NCI-H2171 treated with DMSO at 0.1 percent for 48 hours (cell line): Measurements from ENCODE around the gene EIF3K.

Experiments
- DNase-seq: peaks from one replicate; lab custom pipeline; 2025; lab: John Stamatoyannopoulos, UW

Gene EIF3K

DNA sequence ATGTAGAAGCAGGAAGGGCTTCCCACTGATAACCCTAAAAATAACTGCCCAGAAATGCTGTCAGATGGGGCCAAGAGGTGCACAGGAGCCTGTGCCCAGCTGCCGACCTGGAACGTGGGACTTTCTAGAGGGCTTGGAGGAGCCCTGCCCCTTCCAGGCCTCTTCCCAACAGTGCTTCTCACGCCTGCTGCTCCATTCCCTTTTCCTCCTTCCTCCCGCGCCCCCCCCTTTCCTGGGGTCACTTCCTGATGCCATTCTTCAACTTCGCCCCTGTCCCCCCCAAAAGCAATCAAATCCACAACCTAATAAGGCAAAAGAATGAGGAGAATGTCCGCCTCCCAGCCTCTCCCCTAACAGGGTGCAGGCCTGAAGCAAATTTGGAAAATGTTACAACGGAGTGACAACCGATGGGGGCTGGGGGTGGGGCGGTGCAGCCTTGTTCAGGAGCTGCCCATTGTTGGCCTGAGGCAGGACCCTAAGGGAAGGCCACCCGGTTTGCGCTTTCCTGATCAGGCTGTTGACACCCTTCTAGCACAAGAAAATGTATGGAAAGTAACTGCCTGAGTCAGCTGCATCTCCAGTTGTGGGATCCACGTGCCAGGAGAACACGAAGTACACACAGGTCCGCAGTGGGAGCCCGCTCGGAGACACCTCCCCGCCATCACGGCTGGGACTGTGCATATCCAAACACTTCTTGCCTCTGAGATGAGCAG is 47.1 kb downstream of the EIF3K start:
- no peak for DNase-seq

GRCh38 chr19:38666663-38667511 is 47.9 kb downstream of the EIF3K start:
- no peak for DNase-seq

GRCh38 chr19:38667661-38668171 is 48.7 kb downstream of the EIF3K start:
- no peak for DNase-seq

DNA sequence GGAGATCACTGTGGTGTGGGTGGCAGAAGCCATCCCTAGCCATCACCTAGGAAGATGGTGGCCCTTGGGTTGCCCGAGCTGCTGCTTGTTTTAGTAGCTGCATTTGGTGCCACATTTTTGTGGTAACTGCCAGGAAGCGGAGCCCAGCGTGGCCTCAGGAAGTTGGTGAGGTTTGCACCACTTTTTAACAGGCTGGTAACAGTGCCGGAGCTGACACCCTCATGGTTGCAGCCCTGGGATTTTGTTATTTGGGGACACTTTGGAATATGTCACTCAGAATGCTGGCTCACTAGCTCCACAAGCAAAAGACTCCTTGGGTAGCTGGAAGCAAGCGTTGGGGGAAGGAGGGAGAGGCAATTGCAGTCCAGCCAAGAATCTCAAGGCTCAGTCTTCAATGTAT is 50.6 kb downstream of the EIF3K start:
- DNase-seq: no peak

- DNase-seq: no peak
These were observed 52.0 kb downstream of the EIF3K start for GRCh38 chr19:38670921-38671398.

- DNase-seq: no peak
These were observed 52.7 kb downstream of the EIF3K start for GRCh38 chr19:38671654-38672053.

DNA sequence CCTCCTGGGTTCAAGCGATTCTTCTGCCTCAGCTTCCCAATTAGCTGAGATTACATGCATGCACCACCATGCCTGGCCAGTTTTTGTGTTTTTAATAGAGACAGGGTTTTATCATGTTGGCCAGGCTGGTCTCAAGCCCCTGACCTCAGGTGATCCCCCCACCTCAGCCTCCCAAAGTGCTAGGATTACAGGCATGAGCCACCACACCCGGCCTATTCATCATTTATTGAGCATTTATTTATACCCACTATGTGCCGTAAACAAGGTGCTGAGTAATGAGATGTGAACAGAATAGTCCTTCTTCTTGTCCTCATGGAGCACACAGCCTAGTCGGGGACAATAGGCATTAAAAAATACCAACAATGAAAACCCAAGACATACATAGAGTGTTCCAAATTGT is 54.0 kb downstream of the EIF3K start:
- no peak for DNase-seq

DNA sequence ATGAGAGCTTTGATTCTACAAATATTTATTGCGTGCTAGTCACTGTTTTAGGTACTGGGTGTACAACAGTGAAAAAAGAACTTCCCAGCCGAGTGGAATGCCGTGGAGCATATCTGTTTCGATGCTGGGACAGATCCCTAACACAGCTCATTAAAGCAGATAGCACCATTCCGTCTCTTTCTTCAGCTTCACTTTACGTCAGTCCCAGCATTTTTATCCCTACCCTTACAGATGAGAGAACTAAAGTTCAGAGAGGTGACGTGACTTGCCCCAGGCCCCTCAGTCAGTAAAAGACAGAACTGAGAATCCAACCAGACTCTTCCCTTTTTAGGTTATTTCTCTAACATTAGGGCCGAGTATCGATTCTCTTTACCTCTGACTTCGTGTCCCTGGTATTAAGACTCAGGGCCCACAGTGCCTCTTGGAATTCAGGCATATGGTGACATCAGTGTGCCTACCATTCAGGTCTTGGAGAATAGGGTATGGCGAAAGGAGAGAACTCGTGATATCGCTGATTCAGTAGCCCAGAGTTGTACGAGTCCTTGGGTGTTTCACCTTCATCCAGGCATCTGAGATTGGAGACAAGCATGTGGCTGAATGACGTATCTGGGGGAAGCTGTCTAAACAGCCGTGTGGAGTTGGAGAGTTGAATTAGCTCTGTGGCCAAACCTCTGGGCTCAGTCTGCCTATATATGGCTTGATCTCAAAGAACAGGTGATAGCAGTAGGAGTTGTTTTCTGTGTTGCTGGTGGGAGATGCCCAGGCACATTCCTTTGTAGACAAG is 55.6 kb downstream of the EIF3K start:
- no peak for DNase-seq

GRCh38 chr19:38675611-38676010 is 56.6 kb downstream of the EIF3K start:
- DNase-seq: no peak

GRCh38 chr19:38676023-38676877 is 57.3 kb downstream of the EIF3K start:
- DNase-seq: no peak

DNA sequence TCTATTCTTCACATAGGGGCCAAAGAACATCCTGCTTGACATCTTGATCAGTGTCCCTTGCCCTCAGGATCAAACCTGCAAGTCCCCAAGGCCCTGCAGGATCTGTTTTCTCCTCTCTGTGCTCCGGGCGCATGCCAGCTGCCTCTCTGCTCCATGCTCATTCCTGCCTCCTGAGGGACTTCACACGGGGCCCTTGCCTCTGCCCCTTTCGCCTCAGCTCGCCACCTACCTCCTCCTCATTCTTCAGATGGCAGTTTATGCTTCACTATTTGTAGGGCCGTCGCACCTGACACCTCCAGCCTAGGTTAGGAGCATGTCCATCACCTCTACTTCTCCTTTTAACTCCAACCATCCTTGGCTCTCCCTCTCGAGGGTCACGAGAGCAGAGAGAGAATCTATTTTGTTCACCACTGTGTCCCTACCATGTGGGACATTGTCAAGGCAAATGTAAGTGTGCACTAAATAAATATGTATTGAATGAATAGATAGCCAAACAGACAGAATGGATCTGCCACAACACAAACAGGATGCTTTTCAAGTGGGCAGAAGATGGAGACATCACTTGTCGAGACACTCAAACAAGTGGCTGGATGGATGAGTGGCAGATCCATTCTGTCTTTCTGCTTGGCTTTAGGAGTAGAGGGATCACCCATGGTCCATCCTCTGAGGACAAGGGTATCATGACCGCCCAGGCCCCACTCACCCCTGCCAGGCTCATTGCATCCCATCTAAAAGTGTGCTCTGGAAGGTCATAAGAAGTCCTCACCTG is 58.1 kb downstream of the EIF3K start:
- no peak for DNase-seq

DNA sequence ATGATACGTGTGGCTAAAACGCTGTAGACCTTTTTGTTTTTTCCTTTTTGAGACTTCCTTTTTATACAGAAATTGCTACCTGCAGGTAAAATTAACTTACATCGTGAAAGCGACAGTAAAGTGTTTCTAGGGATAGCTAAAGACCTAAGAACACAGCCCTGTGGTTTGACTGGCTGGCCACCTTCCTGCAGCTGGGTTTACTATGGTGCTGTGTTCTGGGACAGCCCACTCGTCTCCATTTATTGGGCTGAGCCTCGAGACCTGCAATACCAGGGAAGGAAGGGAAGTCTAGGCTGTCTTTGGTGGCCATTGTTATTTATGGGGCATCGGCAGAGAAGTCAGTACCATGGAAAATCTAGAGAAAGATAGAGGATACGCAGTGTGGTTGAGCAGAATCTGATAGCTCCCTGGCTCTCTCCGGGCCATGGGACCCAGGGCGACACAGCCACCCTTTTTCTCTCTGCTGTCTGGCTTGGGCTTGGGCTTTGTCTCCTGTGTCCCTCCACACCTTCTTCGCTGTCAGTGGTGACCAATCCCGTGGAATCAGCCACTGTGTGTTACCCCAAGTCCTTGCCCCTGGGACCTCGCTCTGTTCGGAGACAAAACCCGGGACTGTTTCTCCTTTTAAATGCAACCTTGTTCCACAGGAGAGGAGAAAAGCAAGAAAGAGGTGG is 59.4 kb downstream of the EIF3K start:
- DNase-seq: no peak

- DNase-seq: no peak
These were observed 60.0 kb downstream of the EIF3K start for GRCh38 chr19:38678891-38679494.

DNA sequence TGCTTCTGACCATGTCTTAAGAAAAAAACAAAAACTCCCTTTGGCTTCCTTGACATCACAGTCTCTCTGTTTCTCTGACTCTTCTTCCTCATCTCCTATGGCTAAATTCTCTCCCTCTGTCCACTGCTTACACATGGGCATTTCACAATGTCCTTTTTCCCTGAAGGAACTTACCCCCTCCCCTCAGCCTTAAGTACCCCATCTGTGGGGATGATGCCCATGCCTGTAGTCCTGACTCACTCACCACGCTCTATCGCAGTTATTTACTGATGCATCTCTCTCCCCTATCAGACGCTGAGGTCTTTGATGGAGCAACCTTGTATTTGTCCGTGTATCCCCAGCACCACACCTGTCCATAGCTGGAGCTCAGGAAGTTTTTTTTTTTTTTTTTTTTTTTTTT is 60.9 kb downstream of the EIF3K start:
- DNase-seq: no peak

- DNase-seq: no peak
These were observed 63.3 kb downstream of the EIF3K start for GRCh38 chr19:38682195-38682867.

GRCh38 chr19:38682872-38683392 is 63.9 kb downstream of the EIF3K start:
- no peak for DNase-seq

GRCh38 chr19:38683393-38684077 is 64.5 kb downstream of the EIF3K start:
- DNase-seq: peak; percentile 74
